T-helper 17 cell (primary cell): ENCODE results near the gene NF2. TPM values are rescaled to one million over a fixed set of nuclear protein-coding genes. Genes with fewer than 3 reads are reported as not detected.

Experiments used
- ATAC-seq: fragments of 150-1000 bp; cut with Tn5 transposase; 2 replicates; pipeline ENCODE4 v1.10.0; 2021; ENCODE audit warnings: mild to moderate bottlenecking, moderate library complexity
- DNase-seq, 3 donors: peaks; one replicate each; pipeline versions ENCODE4 v3.0.0 to v3.0.0-alpha.2; 2020 to 2021
- H3K9me3 ChIP-seq: one replicate; pipeline ENCODE4 v1.7.0; 2013; ENCODE audit warnings: low read length, mild to moderate bottlenecking; ENCODE audit not compliant: control insufficient read depth, poor library complexity, severe bottlenecking
- H3K27ac Mint-ChIP-seq: one replicate; pipeline ENCODE4 v1.8.0; 2022; ENCODE audit warnings: mild to moderate bottlenecking, moderate library complexity, mixed read lengths
- H3K27me3 Mint-ChIP-seq: one replicate; pipeline ENCODE4 v1.8.0; 2022; ENCODE audit warnings: mixed read lengths
- H3K36me3 Mint-ChIP-seq: one replicate; pipeline ENCODE4 v1.8.0; 2022; ENCODE audit warnings: low read depth, mixed read lengths
- H3K4me1 Mint-ChIP-seq: one replicate; pipeline ENCODE4 v1.8.0; 2022; ENCODE audit warnings: mild to moderate bottlenecking, mixed read lengths
- H3K4me3 Mint-ChIP-seq: one replicate; pipeline ENCODE4 v1.8.0; 2022; ENCODE audit warnings: mild to moderate bottlenecking, moderate library complexity, mixed read lengths
- total RNA-seq, 4 donors: library from RNA in 2 of 4; stranded (reverse) in 2 of 4; gene quantifications; one replicate each; pipeline ENCODE4 v1.2.3 and lab custom pipeline; 2022 to 2026

NF2 gene
- total RNA-seq, 2 donors from 2014 or later = 23.8 to 29.3 TPM

- no peaks in the 10 kb centered on the region for H3K4me1 Mint-ChIP-seq
- DNase-seq (no peak), ATAC-seq (no peak)
- H3K27ac Mint-ChIP-seq = no peak overlapping the region
- no peaks in the 10 kb centered on the region for H3K27me3 Mint-ChIP-seq
- peaks cover 11% of the 10 kb centered on the region for H3K36me3 Mint-ChIP-seq
- no peak overlapping the region for H3K4me3 Mint-ChIP-seq
- no peaks in the 10 kb centered on the region for H3K9me3 ChIP-seq
Measured at GRCh38 chr22:29668673-29669072, 65.2 kb downstream of the NF2 start.

GRCh38 chr22:29670626-29671025 is 67.2 kb downstream of the NF2 start:
- Mint-ChIP-seq H3K4me1 (no peaks in the 10 kb centered on the region), H3K27ac (no peak overlapping the region), H3K36me3 (peaks cover 10% of the 10 kb centered on the region), H3K4me3 (no peak overlapping the region), H3K27me3 (no peaks in the 10 kb centered on the region)
- no peak for ATAC-seq
- no peak for DNase-seq
- H3K9me3 ChIP-seq = no peaks in the 10 kb centered on the region

GRCh38 chr22:29673361-29674066 is 70.1 kb downstream of the NF2 start:
- H3K4me1 Mint-ChIP-seq = no peaks in the 10 kb centered on the region
- H3K27ac Mint-ChIP-seq = no peak overlapping the region
- peaks cover 12% of the 10 kb centered on the region for H3K36me3 Mint-ChIP-seq
- H3K4me3 Mint-ChIP-seq = no peak overlapping the region
- DNase-seq (no peak), ATAC-seq (no peak)
- no peaks in the 10 kb centered on the region for H3K9me3 ChIP-seq
- no peaks in the 10 kb centered on the region for H3K27me3 Mint-ChIP-seq

- DNase-seq (no peak), ATAC-seq (no peak)
- H3K9me3 ChIP-seq = no peaks in the 10 kb centered on the region
- peaks cover 12% of the 10 kb centered on the region for H3K36me3 Mint-ChIP-seq
- H3K27me3 Mint-ChIP-seq = no peaks in the 10 kb centered on the region
- H3K4me3 Mint-ChIP-seq = no peak overlapping the region
- H3K27ac Mint-ChIP-seq = no peak overlapping the region
- no peaks in the 10 kb centered on the region for H3K4me1 Mint-ChIP-seq
Measured at GRCh38 chr22:29674121-29674520, 70.7 kb downstream of the NF2 start.

GRCh38 chr22:29679316-29679715 is 75.9 kb downstream of the NF2 start:
- DNase-seq (no peak), ATAC-seq (no peak)
- H3K36me3 Mint-ChIP-seq = peaks cover 12% of the 10 kb centered on the region
- no peaks in the 10 kb centered on the region for H3K9me3 ChIP-seq
- peaks cover 2% of the 10 kb centered on the region for H3K4me1 Mint-ChIP-seq
- no peaks in the 10 kb centered on the region for H3K27me3 Mint-ChIP-seq
- no peak overlapping the region for H3K27ac Mint-ChIP-seq
- no peak overlapping the region for H3K4me3 Mint-ChIP-seq

GRCh38 chr22:29683536-29683935 is 80.1 kb downstream of the NF2 start:
- no peak for ATAC-seq
- Mint-ChIP-seq H3K27me3 (no peaks in the 10 kb centered on the region), H3K36me3 (peaks cover 2% of the 10 kb centered on the region), H3K27ac (no peak overlapping the region), H3K4me3 (no peak overlapping the region), H3K4me1 (peaks cover 2% of the 10 kb centered on the region)
- H3K9me3 ChIP-seq = no peaks in the 10 kb centered on the region
- no peak for DNase-seq

- Mint-ChIP-seq H3K27me3 (no peaks in the 10 kb centered on the region), H3K27ac (no peak overlapping the region), H3K36me3 (peaks cover 2% of the 10 kb centered on the region), H3K4me3 (no peak overlapping the region), H3K4me1 (peaks cover 2% of the 10 kb centered on the region)
- H3K9me3 ChIP-seq = no peaks in the 10 kb centered on the region
- DNase-seq (no peak), ATAC-seq (no peak)
Measured at GRCh38 chr22:29684244-29684643, 80.8 kb downstream of the NF2 start.

GRCh38 chr22:29689206-29689879 is 85.9 kb downstream of the NF2 start:
- ATAC-seq (no peak), DNase-seq (no peak)
- Mint-ChIP-seq H3K27me3 (no peaks in the 10 kb centered on the region), H3K36me3 (no peaks in the 10 kb centered on the region), H3K4me1 (peaks cover 6% of the 10 kb centered on the region), H3K27ac (no peak overlapping the region), H3K4me3 (no peak overlapping the region)
- H3K9me3 ChIP-seq = no peaks in the 10 kb centered on the region

GRCh38 chr22:29689880-29690213 is 86.4 kb downstream of the NF2 start:
- no peaks in the 10 kb centered on the region for H3K9me3 ChIP-seq
- peaks cover 6% of the 10 kb centered on the region for H3K4me1 Mint-ChIP-seq
- no peak overlapping the region for H3K27ac Mint-ChIP-seq
- no peak overlapping the region for H3K4me3 Mint-ChIP-seq
- DNase-seq = no peak
- ATAC-seq = no peak
- no peaks in the 10 kb centered on the region for H3K27me3 Mint-ChIP-seq
- H3K36me3 Mint-ChIP-seq = no peaks in the 10 kb centered on the region

GRCh38 chr22:29690476-29690875 is 87.0 kb downstream of the NF2 start:
- Mint-ChIP-seq H3K27ac (no peak overlapping the region), H3K36me3 (peaks cover under 1% of the 10 kb centered on the region), H3K4me1 (peaks cover 6% of the 10 kb centered on the region), H3K27me3 (no peaks in the 10 kb centered on the region), H3K4me3 (no peak overlapping the region)
- ATAC-seq (no peak), DNase-seq (no peak)
- no peaks in the 10 kb centered on the region for H3K9me3 ChIP-seq

GRCh38 chr22:29691636-29692326 is 88.3 kb downstream of the NF2 start:
- H3K4me1 Mint-ChIP-seq = peaks cover 6% of the 10 kb centered on the region
- no peak for ATAC-seq
- no peak for DNase-seq
- no peak overlapping the region for H3K27ac Mint-ChIP-seq
- no peaks in the 10 kb centered on the region for H3K27me3 Mint-ChIP-seq
- H3K4me3 Mint-ChIP-seq = no peak overlapping the region
- H3K9me3 ChIP-seq = no peaks in the 10 kb centered on the region
- peaks cover 4% of the 10 kb centered on the region for H3K36me3 Mint-ChIP-seq

- Mint-ChIP-seq H3K27ac (no peak overlapping the region), H3K27me3 (no peaks in the 10 kb centered on the region), H3K36me3 (peaks cover 4% of the 10 kb centered on the region), H3K4me1 (peaks cover 6% of the 10 kb centered on the region), H3K4me3 (no peak overlapping the region)
- no peaks in the 10 kb centered on the region for H3K9me3 ChIP-seq
- ATAC-seq (no peak), DNase-seq (no peak)
Measured at GRCh38 chr22:29692327-29692640, 88.9 kb downstream of the NF2 start.

- no peak overlapping the region for H3K4me3 Mint-ChIP-seq
- no peaks in the 10 kb centered on the region for H3K27me3 Mint-ChIP-seq
- peaks cover 6% of the 10 kb centered on the region for H3K4me1 Mint-ChIP-seq
- DNase-seq = no peak
- no peak overlapping the region for H3K27ac Mint-ChIP-seq
- H3K36me3 Mint-ChIP-seq = peaks cover 4% of the 10 kb centered on the region
- no peak for ATAC-seq
- H3K9me3 ChIP-seq = no peaks in the 10 kb centered on the region
Measured at GRCh38 chr22:29693161-29693560, 89.7 kb downstream of the NF2 start.

GRCh38 chr22:29693671-29694070 is 90.2 kb downstream of the NF2 start:
- H3K4me1 Mint-ChIP-seq = peaks cover 7% of the 10 kb centered on the region

More at GRCh38 chr22:29693671-29694070, 90.2 kb downstream of the NF2 start:
- no peaks in the 10 kb centered on the region for H3K9me3 ChIP-seq
- ATAC-seq = no peak
- H3K36me3 Mint-ChIP-seq = peaks cover 4% of the 10 kb centered on the region
- no peak for DNase-seq
- H3K27me3 Mint-ChIP-seq = no peaks in the 10 kb centered on the region
- H3K4me3 Mint-ChIP-seq = no peak overlapping the region
- no peak overlapping the region for H3K27ac Mint-ChIP-seq
